Activated gamma-delta T cell (primary cell): Measurements from ENCODE around the gene ADAM22.
"Not testable (repeated sequence)": the region's sequence is repeated elsewhere in the genome, so short reads cannot be mapped to it uniquely, and the experiment has no call there.

ENCODE experiments used
- DNase-seq: peaks from one replicate; lab custom pipeline; 2025; lab: John Stamatoyannopoulos, UW

Gene ADAM22

DNA sequence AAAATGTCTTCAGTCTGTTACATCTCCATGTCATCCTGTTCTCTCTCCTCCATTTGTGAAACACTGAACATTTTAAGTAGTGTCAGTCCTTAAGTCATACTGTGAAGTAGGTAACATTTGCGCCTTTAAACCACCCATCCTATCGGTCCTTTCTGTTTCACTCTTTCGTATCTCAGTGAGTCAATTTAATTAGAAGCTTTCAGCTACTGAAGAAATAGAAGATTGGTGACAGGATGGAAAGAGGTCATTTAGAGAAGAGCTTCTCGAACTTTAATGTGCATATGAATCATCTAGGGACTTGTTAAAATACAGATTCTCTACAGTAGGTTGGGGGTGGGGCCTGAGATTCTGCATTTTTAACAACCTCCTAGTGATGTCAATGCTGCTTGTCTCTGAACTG lies 172.4 kb downstream of the ADAM22 start:
- no peak for DNase-seq

DNA sequence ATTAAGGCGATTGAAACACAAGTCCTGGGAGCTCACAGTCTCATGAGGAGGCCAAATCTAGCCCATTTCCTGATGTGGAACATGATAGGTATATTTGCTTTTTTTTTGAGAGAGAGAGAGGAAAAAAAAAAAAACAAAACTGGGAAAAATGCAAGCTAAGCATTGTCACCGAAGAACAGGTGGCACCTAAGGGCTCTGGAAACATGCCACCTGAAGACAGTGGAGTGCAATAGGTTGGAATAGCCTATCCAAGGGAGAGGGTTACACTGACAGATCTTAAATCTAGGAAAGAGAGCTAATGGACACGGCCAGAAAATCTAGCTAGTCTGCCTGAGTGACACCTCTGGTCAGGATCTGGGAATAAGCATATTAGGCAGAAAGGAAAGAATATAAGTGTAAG lies 175.6 kb downstream of the ADAM22 start:
- DNase-seq, result no peak

DNA sequence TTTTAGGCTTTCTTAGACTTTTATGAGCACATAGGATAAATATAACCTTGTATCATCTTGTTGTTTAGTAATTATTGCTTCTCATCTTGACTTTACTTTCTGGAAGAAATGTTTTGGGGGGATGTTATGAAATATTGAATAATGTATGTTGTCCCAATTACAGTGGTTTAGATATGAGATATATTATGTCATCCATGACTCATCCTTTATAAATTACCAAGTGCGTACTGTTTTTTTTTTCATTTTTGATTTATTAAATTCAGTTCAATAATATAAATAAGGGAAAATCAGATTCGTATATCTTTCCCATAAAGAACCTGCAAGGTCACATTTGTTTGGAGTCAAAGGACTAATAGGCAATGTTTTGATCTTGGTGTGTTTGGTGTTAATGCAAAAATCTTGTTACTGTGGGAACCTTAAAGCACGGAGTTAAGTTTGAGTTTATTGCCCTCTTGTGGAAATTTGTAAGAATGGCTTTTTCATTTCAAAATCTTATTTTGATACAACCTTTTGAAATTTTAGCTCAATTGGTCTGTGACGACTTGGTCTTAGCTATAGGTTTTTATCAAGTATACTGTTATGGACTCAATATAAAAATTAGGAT lies 177.2 kb downstream of the ADAM22 start:
- DNase-seq, result no peak

DNA sequence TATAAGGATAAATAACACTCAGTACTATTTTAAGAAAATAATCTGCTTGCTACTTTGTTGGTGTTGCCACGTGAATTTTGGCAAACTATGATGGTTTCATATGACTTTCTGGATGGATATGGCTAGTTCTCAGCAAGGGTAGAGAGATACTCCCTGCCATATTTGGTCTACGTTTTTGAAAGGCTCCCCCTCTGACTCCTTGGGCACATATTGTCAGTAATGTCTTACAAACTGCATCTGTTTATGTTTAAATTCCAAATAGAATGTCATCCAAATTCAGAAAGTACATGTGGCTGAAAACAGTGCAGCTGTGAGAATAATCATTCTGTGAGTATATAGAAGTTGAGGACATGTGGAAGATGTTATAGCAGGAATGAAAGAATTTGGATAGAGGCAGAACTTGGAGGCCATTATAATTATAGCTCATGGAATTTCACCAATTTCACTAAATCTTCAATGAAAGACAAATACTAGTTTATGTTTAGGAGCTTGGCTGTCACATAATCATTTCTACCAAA lies 178.0 kb downstream of the ADAM22 start:
- DNase-seq, result no peak

DNA sequence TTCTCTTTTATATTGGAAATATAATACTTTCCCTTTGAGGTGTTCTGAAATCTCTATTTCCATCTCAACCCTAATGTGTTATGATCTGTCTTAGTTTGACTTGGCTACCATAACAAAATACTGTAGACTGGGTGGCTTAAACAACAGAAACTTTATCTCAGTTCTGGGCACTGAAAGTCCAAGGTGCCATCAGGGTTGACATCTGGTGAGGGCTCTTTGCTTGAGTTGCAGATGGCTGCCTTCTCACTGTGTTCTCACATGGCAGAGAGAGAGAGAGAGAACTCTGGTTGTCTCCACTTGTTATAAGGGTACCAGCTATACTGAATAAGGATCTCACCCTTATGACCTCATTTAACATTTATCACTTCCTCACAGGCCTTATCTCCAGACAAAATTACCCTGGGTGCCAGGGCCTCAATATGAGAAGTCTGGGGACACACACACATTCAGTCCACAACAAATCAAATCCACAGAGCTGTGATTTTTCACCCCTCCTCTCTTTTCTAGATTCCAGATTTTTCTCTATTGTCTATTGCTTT lies 181.3 kb downstream of the ADAM22 start:
- no peak for DNase-seq

DNA sequence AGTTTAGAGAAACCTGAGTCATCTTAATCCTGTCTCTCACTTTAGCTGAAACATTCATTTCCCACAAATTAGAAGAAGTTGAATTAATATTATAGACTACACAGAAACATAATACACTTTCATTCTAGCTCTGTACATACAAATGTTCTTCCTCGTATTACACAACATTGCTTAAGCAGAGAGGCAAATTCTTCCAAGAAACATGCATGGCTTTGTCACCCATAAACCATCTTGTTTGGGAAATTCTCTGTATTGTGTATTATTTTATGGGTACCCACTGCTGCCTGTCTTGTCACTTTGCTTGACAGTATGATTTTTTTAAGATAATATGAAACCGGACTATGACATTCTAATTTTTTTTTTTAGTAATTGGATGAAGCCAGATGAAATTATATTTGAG lies 181.8 kb downstream of the ADAM22 start:
- no peak for DNase-seq

DNA sequence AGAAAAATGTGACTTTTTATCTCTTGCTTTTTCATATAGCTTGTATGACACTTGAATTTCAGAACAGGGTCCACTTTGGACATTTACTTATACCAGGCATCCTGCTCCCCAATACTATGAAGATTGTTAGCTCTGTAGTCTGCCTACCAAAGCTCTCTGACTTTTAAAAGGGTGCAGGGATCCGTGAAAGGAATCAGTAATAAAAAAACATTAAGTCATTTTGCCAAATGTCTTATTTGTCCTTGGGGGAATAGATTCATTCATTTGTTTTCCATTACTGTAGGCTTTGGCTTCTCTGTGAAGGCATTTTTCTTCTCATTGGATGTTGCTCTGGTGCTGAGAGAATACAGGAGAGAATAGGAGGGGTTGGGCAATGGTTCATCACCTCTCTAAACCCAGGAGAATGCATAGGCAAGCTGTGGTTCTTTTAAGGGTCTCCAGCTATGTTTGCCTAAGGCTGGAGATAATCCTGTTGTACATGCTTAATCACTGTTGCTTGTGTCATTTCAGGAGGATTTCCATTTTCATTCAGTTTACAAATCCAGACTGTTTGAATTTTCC lies 182.3 kb downstream of the ADAM22 start:
- no peak for DNase-seq

DNA sequence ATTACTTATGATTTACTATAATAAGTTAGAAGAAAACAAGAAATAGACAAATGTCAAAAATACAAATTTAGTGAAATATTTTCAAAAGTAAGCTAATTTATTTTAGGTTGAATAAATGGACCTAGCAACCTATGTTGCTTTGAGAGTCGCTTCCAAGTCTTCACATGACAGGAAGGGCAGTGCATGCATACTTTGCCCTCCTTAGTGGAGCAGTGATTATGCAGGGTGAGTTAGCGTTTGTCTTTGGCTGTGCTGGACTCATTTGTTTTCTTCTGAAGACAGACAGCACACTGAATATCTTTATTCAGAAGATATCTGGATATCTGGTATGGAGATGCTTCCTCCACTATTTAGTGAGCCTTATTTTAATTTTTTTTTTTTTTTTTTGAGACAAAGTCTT lies 183.3 kb downstream of the ADAM22 start:
- DNase-seq, result no peak

DNA sequence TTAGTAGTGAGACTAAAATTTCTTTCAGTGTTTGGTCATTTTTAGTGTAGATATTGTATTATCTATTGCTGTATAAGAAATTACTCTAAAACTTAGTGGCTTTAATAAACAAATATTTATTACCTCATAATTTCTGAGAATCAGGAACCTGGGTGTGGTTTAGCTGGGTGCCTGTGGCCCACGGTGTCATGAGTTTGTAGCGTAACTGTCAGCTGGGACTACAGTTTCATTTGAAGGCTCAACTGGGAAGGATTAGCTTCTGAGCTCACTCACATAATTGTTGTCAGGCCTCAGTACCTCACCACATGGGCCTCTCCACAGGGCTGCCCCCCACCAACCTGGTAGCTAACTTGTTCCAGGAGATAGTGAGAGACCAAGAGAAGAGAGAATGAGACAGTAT lies 187.3 kb downstream of the ADAM22 start:
- no peak for DNase-seq

DNA sequence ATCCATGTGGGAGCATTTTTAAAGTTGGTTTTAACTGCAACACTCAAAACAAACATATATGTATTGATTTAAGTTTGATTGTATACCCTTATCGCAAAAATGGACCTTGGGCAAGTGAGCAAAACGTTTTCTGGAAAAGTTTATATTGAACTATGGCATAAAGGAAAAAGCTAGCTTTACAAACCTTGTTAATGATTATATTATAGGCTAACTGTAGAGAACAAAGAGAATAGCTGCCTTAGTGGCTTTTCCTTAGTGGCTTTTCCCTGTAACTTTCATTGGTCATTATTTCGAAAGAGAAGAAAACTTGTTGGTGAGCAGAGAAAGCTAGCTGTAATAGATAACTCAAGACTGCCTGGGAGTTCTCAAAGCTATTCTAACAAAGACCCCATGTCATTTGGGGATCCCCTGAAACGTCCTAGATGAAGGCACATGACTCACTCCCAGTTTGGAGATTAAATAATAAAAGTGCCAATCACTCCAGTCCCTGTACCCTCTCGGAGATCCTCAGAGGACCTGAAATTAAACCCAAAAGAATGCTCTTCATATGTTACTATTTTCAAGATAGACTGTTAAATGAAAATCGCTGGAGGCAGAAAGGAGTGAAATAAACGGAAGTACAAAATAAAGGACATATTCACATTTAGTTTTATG lies 193.7 kb downstream of the ADAM22 start:
- DNase-seq, result no peak

DNA sequence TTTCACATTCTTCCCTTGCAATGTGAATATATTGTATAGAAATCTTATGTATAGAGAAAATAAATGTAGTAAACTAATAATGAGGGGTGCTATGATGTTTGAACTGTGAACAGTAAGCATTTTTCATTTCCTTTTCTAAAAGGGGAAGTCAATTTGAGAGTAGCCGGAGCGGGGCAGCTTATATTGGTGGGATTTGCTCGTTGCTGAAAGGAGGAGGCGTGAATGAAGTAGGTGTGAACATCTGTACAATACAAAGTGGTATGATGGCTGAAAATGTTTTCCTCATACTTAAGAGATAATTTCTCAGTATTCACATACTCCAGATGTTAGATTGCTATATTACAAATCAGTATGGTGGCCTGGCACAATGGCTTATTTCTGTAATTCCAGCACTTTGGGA lies 198.7 kb downstream of the ADAM22 start:
- DNase-seq, result no peak

DNA sequence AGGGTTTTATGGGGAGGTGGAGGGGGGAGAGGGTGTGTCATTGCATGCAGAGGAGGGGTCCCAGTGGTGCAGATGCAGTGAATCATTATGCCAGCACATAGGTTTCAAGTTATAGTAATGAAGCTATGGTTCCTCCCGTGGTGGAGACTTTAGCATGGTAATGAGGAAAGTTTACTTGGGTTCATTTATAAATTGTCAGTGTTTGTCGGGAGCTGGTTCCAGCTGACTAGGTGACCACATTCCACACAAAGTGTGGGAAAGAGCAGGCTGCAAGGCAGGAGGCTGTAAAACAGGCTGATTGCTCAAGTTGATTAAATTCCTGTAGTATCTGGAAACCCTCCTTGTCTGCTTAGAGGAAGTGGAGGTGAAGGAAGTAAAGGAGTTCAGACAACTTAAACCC lies 206.9 kb downstream of the ADAM22 start:
- DNase-seq, result no peak

DNA sequence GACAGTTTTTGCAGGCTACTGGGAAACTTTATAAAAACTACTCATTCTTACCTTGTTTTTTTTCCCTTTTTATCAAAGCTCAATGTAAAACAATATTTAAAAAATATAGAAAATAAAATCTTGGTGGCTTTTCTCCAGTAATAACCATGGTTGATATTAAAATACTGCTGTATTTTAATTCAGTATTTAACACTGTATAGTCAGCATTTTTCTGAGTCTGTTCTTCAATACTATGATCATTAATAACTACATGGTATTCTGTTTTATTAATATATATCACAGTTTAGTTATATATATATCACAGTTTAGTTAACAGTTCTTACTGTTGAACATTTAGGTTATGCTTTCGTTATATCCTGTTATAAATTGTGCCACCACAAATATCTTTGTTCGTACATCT lies 207.4 kb downstream of the ADAM22 start:
- no peak for DNase-seq

DNA sequence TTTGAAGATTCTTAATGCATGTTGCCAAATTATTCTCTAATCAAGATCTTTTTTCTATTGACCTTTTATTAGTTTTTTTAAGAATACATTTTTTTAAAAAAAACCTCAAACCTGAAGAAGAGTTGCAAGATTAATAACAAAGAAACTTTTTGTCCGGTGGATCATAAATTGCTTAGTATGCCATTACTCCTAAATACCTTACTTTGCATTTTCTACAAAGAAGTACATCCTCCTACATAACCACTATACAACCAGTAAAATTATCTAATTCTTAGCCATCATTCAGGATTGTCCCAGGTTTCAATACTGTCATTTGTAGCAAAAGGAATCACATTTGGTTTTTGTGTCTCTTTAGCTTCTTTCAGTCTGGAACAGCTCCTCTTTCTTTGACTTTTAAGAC lies 207.9 kb downstream of the ADAM22 start:
- no peak for DNase-seq

DNA sequence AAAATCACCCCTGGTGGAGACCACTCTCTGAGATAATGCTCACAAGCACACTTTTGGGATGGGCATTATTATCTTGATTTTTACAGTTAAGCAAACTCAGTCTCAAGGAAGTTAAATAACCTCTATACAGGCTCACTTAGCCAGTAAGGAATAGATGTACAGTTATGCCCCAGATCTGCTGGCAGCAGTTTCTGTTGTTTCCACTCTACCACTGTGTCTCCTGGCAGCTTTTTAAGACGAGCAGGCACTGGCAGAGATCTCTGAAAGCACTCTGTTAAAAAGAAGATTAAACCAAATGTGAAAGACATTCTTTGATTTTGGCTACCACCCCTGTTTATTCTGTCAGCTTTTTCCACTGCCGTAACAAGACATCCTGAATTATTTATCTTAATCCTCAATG lies 212.6 kb downstream of the ADAM22 start:
- no peak for DNase-seq

DNA sequence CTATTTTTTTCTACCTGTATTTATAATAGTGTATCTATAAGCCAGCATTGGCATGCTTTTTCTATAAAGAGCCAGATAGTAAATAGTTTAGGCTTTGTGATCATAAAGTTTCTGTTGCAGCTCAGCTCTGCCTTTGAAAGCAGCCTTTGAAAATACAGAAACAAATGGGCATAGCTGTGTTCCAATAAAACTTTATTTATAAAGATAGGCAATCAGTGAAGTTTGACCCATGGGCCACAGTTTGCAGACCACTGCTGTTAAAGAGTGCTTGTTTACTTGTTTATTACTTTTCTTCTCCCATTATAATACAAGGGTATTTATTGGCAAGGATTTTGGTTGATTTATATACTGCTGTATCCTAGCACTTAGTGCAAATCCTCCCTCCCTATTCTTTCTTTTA lies 213.3 kb downstream of the ADAM22 start:
- DNase-seq, result no peak

DNA sequence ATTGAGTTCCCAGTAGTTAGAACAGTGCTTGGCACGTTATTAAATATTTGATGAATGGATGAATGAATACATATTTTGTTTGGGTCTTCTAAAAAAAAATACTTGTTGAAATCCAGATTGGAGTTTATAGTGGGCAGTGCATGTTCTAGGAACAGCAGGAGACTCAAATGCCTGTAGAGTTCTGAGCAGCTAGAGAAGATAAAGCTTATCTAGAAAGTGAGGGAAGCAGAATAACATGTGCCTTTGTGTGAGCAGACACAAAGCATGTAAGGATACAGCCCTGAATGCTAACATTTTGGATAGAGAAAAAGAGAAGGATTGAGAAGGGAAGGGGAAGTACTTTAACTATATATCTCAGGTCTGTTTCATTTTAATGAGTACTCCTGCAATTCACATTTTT lies 213.9 kb downstream of the ADAM22 start:
- no peak for DNase-seq

DNA sequence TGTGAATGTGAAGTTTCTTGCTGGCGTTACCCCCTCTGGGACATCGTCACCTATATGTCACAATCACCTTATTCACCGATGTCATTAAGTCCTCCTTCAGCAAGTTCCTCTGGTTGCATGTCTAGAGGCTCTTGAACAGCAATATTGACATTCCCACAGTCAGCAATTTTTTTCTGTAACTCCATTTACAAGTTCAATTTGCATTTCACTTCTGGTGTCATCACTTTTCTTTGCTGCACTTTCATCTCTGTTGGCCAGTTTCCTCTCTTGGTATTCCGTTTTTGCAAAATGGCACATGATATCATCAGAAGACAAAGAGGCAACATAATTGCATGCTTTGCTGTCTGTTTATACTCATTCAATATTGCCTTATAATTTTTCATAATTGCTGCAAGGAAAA lies 216.0 kb downstream of the ADAM22 start:
- DNase-seq, result no peak

DNA sequence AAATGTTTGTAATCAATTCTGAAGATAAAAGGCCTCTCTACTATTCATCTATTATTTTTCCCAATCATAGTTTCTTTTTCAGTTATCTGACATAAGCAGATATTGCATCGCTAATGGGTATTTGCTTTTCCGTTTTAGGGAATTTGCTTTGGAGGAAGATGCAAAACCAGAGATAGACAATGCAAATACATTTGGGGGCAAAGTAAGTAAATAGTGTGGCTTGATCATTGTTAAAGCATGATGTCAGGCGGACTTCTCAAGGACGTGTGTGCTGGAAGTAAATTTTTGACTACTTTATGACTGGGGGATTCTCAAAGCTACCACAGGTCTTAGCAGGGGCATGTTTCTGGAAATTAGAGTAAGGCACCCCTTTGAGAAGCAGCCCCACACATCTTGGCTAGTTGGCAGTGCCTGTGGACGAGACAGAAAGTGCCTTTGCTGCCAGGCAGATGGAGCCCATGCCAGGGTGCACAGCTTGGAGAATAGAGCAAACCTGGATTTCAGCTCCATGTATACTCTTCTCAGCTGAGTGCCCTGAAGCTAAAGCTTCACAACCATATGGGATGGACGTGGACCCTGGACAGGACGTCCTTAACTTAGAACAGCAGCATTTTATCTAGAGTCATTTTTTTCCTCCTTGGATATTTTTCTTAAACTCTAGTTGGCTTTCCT lies 217.2 kb downstream of the ADAM22 start:
- no peak for DNase-seq

DNA sequence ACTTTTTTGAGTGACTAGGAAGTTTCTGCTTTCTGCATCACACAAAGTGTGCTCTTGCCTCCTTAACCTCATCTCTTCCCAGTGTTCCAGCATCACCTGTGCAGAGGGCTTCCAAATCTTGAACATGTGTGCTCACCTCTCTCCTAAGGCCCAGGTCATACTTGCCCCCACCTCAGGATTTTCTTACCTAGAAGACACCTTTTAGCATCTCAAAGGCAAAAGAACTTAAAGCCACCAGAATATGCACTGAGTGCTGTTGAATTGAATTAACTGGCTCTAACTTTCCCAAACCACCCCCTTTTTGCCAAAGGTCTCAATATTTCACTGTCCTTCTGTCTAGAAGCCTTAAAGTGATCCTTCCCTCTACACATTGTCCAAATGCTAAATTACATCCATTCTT lies 219.3 kb downstream of the ADAM22 start:
- DNase-seq, result no peak

DNA sequence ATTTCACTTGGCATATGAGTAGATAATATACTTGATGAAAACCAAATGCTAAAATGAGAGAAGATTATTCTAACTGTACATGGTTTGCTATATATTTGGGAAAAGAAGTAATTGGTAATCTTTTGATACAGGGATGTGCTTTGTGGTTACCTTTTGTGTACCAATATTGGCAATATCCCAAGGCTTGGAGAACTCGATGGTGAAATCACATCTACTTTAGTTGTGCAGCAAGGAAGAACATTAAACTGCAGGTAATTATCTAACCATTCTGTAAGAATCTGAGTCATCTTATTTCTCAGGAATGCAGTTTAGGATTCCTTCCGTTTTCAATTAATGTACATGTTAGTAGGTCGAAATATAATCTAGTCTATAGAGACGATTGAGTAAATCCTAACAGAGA lies 221.7 kb downstream of the ADAM22 start:
- DNase-seq, result no peak

DNA sequence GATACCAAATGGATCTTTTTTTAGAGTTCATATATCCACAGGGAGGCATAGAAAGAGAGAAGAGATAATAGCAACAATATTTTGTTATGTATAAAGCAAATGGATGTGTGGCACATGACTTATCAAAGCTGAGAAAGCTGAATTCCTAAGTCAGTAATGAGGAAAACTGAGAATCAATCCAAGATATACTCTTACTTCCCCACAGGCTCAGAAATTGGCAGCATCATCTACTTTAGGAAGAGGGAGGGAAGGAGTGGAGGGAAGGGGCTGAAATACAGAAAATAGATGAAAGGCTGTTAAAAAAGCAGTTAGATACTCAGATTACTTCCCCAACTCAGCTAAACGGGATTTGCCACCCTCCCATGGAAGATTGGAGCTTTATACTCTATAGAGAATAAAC lies 222.3 kb downstream of the ADAM22 start:
- no peak for DNase-seq

DNA sequence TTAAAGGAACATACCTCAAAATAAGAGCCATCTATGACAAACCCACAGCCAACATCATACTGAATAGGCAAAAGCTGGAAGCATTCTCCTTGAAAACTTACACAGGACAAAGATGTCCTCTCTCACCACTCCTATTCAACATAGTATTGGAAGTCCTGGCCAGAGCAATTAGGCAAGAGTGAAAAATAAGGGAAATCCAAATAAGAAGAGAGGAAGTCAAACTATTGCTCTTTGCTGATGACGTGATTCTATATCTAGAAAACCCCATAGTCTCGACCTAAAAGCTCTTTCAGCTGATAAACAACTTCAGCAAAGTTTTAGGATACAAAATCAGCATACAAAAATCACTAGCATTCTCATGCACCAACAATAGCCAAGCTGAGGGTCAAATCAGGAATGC lies 225.7 kb downstream of the ADAM22 start:
- not testable (repeated sequence) for DNase-seq
